HepG2 (cell line): ENCODE data around the gene UBL7.
A peak's percentile ranks its signal among the peaks of the same experiment; 100 is the strongest.

Experiments
- ADNP ChIP-seq: sonication (generic); formaldehyde crosslinking; IDR thresholded peaks from 2 replicates; pipeline ENCODE4 v1.4.0; 2020; ENCODE audit warnings: missing genetic modification reagents
- DPF2 ChIP-seq: sonication (generic); formaldehyde crosslinking; IDR thresholded peaks from 2 replicates; pipeline ENCODE4 v1.4.0; 2020; ENCODE audit warnings: mild to moderate bottlenecking, low read depth, missing genetic modification reagents, borderline replicate concordance
- JUND ChIP-seq: sonication (generic); formaldehyde crosslinking; IDR thresholded peaks from 2 replicates; pipeline ENCODE4 v1.8.0; 2022; ENCODE audit warnings: mild to moderate bottlenecking, missing genetic modification reagents
- KAT2B ChIP-seq: fragments of 150-350 bp; IDR thresholded peaks from 2 replicates; pipeline ENCODE4 v1.6.1; 2014; ENCODE audit warnings: low read depth, low read length, borderline replicate concordance
- KDM2A ChIP-seq: sonication (generic); formaldehyde crosslinking; IDR thresholded peaks from 2 replicates; pipeline ENCODE4 v1.4.0; 2020; ENCODE audit warnings: low read depth, missing genetic modification reagents, borderline replicate concordance
- KDM5A ChIP-seq: fragments of 200-600 bp; sonication (generic); IDR thresholded peaks from 2 replicates; pipeline ENCODE4 v1.7.0; 2018; ENCODE audit warnings: antibody characterized with exemption, mild to moderate bottlenecking, low read length, borderline replicate concordance
- MZF1 ChIP-seq: sonication (generic); formaldehyde crosslinking; IDR thresholded peaks from 2 replicates; pipeline ENCODE4 v1.8.1; 2023; ENCODE audit warnings: mild to moderate bottlenecking, missing genetic modification reagents, borderline replicate concordance
- POLR2AphosphoS5 ChIP-seq: IDR thresholded peaks from 2 replicates; pipeline ENCODE4 v1.6.1; 2012; ENCODE audit warnings: low read depth, low read length
- RNF2 ChIP-seq: fragments of 450-650 bp; conservative IDR thresholded peaks from 2 replicates; pipeline ENCODE4 v1.6.1; 2016; ENCODE audit warnings: low read depth
- SP4 ChIP-seq: sonication (generic); formaldehyde crosslinking; IDR thresholded peaks from 2 replicates; pipeline ENCODE4 v1.8.1; 2023; ENCODE audit warnings: mild to moderate bottlenecking, missing genetic modification reagents
- ZNF510 ChIP-seq: sonication (generic); formaldehyde crosslinking; IDR thresholded peaks from 2 replicates; pipeline ENCODE4 v1.4.0; 2020; ENCODE audit warnings: low read depth, mild to moderate bottlenecking, missing genetic modification reagents
- TF ChIP-seq, protein P1 (sequence below): sonication (generic); formaldehyde crosslinking; IDR thresholded peaks from 2 replicates; pipeline ENCODE4 v1.5.0; 2020; ENCODE audit warnings: mild to moderate bottlenecking, missing genetic modification reagents
- TF ChIP-seq, protein P2 (sequence below): IDR thresholded peaks from 2 replicates; pipeline ENCODE4 v1.6.1; 2016; ENCODE audit warnings: missing compliant biosample characterization, missing genetic modification reagents, borderline replicate concordance

- TF ChIP-seq KAT2B = no peak
- TF ChIP-seq, protein P1, sequence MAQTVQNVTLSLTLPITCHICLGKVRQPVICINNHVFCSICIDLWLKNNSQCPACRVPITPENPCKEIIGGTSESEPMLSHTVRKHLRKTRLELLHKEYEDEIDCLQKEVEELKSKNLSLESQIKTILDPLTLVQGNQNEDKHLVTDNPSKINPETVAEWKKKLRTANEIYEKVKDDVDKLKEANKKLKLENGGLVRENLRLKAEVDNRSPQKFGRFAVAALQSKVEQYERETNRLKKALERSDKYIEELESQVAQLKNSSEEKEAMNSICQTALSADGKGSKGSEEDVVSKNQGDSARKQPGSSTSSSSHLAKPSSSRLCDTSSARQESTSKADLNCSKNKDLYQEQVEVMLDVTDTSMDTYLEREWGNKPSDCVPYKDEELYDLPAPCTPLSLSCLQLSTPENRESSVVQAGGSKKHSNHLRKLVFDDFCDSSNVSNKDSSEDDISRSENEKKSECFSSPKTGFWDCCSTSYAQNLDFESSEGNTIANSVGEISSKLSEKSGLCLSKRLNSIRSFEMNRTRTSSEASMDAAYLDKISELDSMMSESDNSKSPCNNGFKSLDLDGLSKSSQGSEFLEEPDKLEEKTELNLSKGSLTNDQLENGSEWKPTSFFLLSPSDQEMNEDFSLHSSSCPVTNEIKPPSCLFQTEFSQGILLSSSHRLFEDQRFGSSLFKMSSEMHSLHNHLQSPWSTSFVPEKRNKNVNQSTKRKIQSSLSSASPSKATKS (CRISPR knock-in tag) = no peak
- no peak for TF ChIP-seq RNF2
- no peak for TF ChIP-seq KDM5A
- no peak for TF ChIP-seq POLR2AphosphoS5
- TF ChIP-seq SP4 (CRISPR knock-in tag) = no peak
- TF ChIP-seq, protein P2, sequence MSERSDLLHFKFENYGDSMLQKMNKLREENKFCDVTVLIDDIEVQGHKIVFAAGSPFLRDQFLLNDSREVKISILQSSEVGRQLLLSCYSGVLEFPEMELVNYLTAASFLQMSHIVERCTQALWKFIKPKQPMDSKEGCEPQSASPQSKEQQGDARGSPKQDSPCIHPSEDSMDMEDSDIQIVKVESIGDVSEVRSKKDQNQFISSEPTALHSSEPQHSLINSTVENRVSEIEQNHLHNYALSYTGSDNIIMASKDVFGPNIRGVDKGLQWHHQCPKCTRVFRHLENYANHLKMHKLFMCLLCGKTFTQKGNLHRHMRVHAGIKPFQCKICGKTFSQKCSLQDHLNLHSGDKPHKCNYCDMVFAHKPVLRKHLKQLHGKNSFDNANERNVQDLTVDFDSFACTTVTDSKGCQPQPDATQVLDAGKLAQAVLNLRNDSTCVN (CRISPR knock-in tag) = no peak
- no peak for TF ChIP-seq DPF2 (CRISPR knock-in tag)
- peak; percentile 77 for TF ChIP-seq KDM2A (CRISPR knock-in tag)
- no peak for TF ChIP-seq MZF1 (CRISPR knock-in tag)
- no peak for TF ChIP-seq ADNP (CRISPR knock-in tag)
- no peak for TF ChIP-seq JUND (CRISPR knock-in tag)
- no peak for TF ChIP-seq ZNF510 (CRISPR knock-in tag)
These were observed 22.1 kb downstream of the UBL7 start for GRCh38 chr15:74438721-74439316.
